ENCODE measurements around the gene GPX4.

- no peak for TF ChIP-seq CTCF (IDR thresholded peaks at IDR 0.05)
- TF ChIP-seq EZH2 (IDR thresholded peaks at IDR 0.05; ENCODE audit: borderline replicate concordance, insufficient read depth, low read depth, low read length, poor library complexity, severe bottlenecking), result no peak
These were observed 40.1 kb downstream of the GPX4 start for GRCh38 chr19:1143828-1144399.
